HL-60/S4 treated with retinoic acid at 250 ng/mL for 4 days and 3 days (cell line): Measurements from ENCODE around the gene OXSR1.

Source experiments
- in situ Hi-C: fragments of 300-500 bp; cut with MboI; formaldehyde crosslinking; loops from 2 replicates; pipeline ENCODE4 v1.7.0; 2022; ENCODE audit warnings: low sequenced_read_pairs

The OXSR1 gene

GRCh38 chr3:38164952-38165721, at the start of gene OXSR1:
Gene OXSR1, plus strand, starts transcription at chr3:38165537. Its CDS starts 340 bp downstream, at chr3:38165877.
- in situ Hi-C loops: no loop called here

GRCh38 chr3:38115645-38116427, 49.5 kb upstream of the OXSR1 start:
- in situ Hi-C loops: no loop called here

GRCh38 chr3:38116471-38117162, 48.7 kb upstream of the OXSR1 start:
- in situ Hi-C loops: no loop called here

DNA sequence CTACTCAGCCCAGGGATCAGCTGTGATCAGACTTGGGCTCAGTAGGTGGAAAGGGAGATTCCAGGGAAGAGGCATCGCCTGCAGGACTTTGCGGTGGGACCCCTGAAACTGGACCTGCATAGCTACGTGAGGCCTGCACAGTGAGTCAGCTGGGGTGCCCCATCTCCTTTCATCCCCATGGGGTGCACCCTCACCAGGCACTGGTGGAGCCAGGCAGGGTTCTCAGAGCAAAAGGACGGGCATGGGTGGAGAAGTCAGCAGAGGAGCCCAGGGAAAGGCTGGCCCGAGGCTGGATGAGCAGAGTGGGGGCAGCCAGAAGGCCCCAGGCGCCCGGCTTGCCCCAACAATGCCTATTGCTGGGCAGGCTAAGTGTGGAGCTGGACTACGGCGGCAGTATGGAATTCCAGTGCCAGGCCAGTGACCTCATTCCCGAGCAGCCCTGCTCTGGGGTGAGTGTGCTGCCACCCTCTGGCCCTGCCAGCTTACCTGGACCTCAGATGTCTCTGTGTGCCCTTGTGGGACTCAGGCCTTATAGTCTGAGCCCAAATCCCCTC, 48.1 kb upstream of the OXSR1 start:
- in situ Hi-C loops: no loop called here

DNA sequence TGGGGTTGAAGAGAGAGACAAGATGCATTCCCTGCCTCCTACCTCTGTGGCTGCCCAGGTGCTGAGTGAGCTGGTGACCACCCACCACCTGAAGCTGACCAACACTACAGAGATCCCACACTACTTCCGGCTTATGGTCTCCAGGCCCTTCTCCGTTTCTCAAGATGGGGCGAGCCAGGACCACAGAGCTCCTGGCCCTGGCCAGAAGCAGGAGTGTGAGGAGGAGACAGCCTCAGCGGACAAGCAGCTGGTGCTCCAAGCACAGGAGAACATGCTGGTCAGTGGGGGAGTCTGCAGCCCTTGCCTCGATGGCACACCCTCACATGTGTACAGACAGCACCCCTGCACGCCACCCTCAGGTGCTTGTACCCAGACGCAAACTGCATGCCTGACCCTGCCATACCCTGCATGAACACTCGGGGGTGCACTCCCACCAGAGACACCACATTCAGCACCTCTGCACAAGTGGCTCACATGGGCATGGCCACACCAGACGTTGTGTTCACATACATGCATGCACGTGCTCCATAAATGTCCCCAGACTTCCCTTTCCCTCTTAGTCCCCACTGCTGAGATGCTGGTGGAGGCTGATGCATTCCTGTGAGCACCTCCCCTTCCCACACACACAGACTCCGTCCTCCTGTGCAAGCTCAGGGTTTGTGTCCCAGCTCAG, 47.5 kb upstream of the OXSR1 start:
- in situ Hi-C loops: no loop called here

DNA sequence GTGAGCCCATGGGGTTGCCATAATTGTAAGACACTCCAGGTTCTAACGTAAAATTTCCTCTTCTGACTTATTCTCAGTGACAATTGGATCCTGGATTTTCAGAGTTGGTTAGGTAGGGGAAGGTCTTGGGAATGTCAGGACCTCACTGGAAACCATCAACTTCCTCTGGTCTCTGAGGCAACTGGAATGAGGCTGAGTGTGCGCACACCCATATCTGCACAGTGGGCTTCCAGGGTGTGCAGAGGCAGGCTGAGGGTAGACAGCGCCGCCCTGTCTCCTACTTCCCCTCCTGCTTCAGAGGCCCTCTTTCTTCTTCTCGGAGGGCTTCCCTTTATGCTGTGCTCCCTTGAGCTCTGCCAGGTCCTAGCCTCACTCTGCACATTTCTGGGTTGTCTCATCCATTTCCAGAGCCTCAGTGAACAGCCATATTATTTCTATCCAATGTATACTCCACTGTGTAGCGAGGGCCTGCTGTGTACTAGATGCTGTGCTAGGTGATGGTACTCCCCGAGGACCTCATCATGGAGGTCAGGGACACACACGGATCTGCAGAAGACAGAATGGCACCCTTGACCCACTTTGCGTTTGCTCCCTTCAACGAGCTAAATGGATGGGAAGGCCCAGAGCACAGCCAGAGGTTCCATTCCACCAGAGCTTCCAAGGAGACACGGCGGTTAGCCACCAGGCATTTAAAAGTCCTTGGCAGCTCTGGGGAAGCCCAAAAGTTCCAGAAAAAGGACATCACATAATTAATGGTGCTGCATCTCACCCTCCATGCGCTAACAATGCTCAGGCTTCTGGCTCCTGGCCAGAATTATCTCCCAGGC, 46.7 kb upstream of the OXSR1 start:
- in situ Hi-C loops: no loop called here

DNA sequence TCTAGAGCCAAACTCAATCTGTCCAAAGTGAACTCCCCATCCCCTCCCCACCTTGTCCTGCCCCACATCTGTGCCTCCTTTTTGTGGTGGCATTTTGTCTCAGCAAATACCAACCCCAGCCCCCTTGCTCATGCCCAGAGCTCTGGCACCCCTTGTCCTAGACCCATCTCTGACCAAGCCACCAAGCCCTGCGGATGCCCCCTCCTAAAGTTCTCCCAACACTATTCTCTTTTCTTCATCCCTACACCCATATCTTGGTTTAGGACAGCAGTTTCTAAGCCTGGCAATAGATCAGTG, 46.1 kb upstream of the OXSR1 start:
- in situ Hi-C loops: no loop called here

DNA sequence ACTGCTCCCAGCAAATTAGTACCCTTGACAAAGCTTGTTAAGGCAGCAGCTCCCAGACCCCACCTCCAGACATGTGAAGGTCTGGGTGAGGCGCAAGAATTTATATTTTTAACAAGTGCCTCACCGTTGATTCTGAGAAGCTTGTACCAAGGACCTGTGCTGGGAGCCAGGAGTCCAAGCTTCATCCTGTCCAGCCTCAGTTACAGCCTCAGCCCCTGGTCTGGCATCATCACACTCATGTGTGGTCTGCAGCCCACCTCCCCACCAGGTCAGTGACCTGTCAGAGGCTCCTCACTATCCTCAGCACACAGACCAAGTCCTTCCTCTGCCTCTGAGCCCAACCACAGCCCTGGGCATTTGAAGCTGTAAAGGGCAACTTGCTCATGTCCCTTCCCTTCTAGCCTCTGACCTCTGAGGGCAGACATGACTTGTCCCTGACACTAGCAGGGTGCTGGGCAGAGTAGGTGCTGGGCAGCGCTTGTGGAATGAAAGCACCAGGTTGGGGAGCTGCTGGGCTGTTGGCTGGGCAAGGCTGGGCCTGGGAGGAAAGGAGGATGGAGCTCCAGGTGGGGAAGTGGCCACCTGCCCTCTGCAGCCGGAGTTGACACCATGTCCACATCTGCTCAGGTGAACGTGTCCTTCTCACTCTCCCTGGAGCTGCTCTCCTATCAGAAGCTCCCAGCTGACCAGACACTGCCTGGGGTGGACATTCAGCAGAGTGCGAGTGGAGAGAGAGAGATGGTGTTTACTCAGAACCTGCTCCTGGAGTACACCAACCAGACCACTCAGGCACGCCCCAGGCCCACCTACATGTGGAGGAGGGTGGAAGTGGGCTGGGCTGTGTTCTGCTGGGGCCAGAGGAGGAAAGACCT, 45.3 kb upstream of the OXSR1 start:
- in situ Hi-C loops: loop anchor here (10.0 kb wide), 1 partner anchor 355 kb away; no protein-coding TSS in a partner anchor

DNA sequence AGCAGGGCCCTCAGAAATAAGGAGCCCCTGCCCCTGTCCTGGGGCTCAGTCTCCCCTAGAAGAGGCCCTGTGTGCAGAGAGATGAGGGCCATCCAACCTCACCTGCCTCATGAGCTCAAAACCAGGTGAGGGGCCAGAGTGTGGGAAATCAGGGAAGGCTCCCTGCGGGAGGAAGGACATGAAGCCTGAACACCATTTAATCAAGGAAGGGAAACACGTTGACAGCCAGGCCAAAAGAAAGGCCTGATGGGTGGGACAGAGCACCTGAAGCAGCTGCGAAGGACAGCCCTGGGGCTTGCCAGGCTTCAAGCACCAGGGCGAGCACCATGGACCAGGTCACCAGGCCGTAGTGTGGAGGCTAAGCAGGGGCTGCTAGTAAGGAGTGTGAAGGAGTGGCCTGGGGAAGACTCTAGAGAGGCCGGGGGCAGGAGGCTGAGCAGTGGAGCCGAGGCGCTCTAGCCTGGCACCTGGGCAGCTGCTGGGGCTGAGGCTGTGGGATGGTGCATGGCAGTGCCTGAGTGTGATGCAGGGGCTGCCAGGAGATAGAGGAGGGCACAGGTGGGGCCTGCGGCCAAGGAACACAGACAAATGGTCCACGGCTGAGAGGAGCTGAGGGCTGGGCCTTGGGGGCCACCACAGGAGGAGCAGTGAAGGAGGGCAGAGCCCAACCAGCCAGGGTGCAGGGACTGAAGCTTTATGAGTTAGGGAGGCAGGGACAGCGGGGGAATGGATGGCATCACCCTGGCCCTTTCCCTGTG, 44.5 kb upstream of the OXSR1 start:
- in situ Hi-C loops: loop anchor here (10.0 kb wide), 1 partner anchor 354 kb away; no protein-coding TSS in a partner anchor

- in situ Hi-C loops: loop anchor here (10.0 kb wide), 1 partner anchor 353 kb away; no protein-coding TSS in a partner anchor
Measured at GRCh38 chr3:38121451-38121831, 43.9 kb upstream of the OXSR1 start.

GRCh38 chr3:38121832-38122461, 43.4 kb upstream of the OXSR1 start:
- in situ Hi-C loops: loop anchor here (10.0 kb wide), 1 partner anchor 353 kb away; no protein-coding TSS in a partner anchor

- in situ Hi-C loops: loop anchor here (10.0 kb wide), 1 partner anchor 352 kb away; no protein-coding TSS in a partner anchor
Measured at GRCh38 chr3:38122712-38123290, 42.5 kb upstream of the OXSR1 start.

DNA sequence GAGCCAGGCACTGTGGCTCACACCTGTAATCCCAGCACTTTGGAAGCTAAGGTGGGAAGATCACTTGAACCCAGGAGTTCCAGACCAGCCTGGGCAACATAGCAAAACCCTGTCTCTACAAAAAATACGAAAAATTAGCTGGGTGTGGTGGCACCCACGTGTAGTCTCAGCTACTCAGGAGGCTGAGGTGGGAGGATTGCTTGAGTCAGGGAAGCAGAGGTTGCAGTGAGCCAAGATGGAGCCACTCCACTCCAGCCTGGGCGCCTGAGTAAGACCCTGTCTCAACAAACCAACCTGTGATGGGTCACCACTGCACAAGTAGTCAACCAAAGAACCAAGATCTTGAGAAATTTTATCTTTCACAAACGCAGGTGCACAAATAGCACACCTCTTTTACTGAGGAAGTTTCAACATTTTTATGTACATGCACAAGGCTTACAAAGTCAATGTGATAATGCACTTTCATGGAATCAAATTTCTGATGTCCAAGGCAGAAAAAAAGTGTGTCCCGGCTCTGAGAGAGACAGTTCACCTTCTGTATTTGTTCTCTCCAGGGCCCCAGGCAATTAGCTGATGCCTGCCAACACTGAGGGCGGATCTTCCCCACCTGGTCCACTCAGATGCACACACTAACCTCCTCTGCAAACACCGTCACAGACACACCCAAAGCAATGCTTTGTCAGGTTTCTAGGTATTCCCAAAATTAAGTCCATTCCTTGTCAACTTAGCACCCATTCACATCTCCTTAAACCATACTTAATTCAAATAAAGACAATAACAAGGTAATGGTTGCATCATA, 40.8 kb upstream of the OXSR1 start:
- in situ Hi-C loops: loop anchor here (10.0 kb wide), 1 partner anchor 350 kb away; no protein-coding TSS in a partner anchor

- in situ Hi-C loops: loop anchor here (10.0 kb wide), 1 partner anchor 349 kb away; no protein-coding TSS in a partner anchor
Measured at GRCh38 chr3:38125305-38126120, 39.8 kb upstream of the OXSR1 start.

- in situ Hi-C loops: loop anchor here (10.0 kb wide), 1 partner anchor 348 kb away; no protein-coding TSS in a partner anchor
Measured at GRCh38 chr3:38126121-38126892, 39.0 kb upstream of the OXSR1 start.
